HEK293T (cell line): ENCODE results near the gene SEPTIN12.

Experiments
- BHLHE40 ChIP-seq: fragments of 450-650 bp; IDR thresholded peaks from 2 replicates; pipeline ENCODE4 v1.6.1; 2016; ENCODE audit warnings: mild to moderate bottlenecking, moderate library complexity, borderline replicate concordance
- ELF4 ChIP-seq: fragments of 450-650 bp; IDR thresholded peaks from 2 replicates; pipeline ENCODE4 v1.6.1; 2017; ENCODE audit warnings: antibody characterized with exemption
- SP1 ChIP-seq: fragments of 450-650 bp; IDR thresholded peaks from 2 replicates; pipeline ENCODE4 v1.6.1; 2017

DNA sequence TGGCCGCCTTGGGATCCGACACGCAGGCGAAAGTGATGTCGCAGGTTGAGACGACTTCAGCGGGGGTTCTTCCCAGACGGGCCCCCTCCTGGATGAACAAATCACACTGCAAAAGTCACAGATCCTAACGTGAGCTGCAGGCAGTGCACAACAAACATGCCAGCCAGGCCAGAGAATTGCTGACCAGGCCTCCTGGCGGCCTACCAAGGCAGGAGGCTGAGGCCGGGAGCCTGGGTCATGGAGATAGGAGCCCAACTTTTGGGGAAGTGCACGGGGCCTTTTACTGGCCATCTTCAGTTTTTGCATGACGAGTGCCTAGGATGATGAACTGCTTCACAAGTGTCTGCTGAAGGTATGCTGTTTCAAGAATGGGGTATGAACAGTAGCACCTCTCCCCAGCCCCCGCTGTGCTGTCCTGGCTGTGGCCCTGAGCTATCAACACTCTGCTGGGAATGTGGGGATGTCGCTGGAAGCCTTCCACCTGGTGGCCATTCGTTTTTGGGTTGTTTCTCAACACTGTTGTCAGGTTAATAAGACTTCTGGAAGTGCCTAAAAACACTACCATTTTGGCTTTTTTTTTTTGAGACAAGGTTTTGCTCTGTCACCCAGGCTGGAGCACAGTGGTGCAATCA lies 26.5 kb upstream of the SEPTIN12 start:
- TF ChIP-seq SP1 = no peak
- no peak for TF ChIP-seq BHLHE40
- TF ChIP-seq ELF4 = no peak
